ENCODE data around the gene SRSF7. TPM values are rescaled to one million over a fixed set of nuclear protein-coding genes. Genes with fewer than 3 reads are reported as not detected.

Gene SRSF7
- total RNA-seq, 1 experiment from 2014 or later, result 299 TPM

GRCh38 chr2:38750891-38751595, at the start of gene SRSF7 (continued):
- peak; percentile 98 for TF ChIP-seq RORB (CRISPR knock-in tag; IDR thresholded peaks at IDR 0.05)
- peak; percentile 96 for TF ChIP-seq FOXP1 (CRISPR knock-in tag; IDR thresholded peaks at IDR 0.05; ENCODE audit: borderline replicate concordance)
- TF ChIP-seq SMAD3 (CRISPR knock-in tag; IDR thresholded peaks at IDR 0.05; ENCODE audit: borderline replicate concordance), result peak; percentile 90
- TF ChIP-seq NR3C1 (CRISPR knock-in tag; conservative IDR thresholded peaks at IDR 0.05; ENCODE audit: low read depth), result peak; percentile 54; the same call in 1 of the 2 replicates
- no peak for TF ChIP-seq ZSCAN18 (CRISPR knock-in tag; IDR thresholded peaks at IDR 0.05)
- TF ChIP-seq ATF3 (CRISPR knock-in tag; conservative IDR thresholded peaks at IDR 0.05), result 0 out of 2 replicates have a peak, but pooled peaks have one; percentile 59
- peak; percentile 89; the same call in 1 of the 2 replicates for TF ChIP-seq OVOL2 (CRISPR knock-in tag; IDR thresholded peaks at IDR 0.05; ENCODE audit: borderline replicate concordance)
- peak; percentile 90 for TF ChIP-seq AR (CRISPR knock-in tag; IDR thresholded peaks at IDR 0.05)
- TF ChIP-seq MLX (CRISPR knock-in tag; IDR thresholded peaks at IDR 0.05), result 0 out of 2 replicates have a peak, but pooled peaks have one; percentile 71
- peak; percentile 80 for TF ChIP-seq FOXP4 (CRISPR knock-in tag; IDR thresholded peaks at IDR 0.05)
- peak; percentile 88; the same call in 1 of the 2 replicates for TF ChIP-seq CDX4 (CRISPR knock-in tag; IDR thresholded peaks at IDR 0.05; ENCODE audit: borderline replicate concordance)
- no peak for TF ChIP-seq ZNF512 (CRISPR knock-in tag; IDR thresholded peaks at IDR 0.05; ENCODE audit: borderline replicate concordance)
- TF ChIP-seq ETV6 (CRISPR knock-in tag; IDR thresholded peaks at IDR 0.05), result peak; percentile 97
- peak; percentile 86 for TF ChIP-seq PRRX2 (CRISPR knock-in tag; IDR thresholded peaks at IDR 0.05)
- TF ChIP-seq ZNF671 (CRISPR knock-in tag; IDR thresholded peaks at IDR 0.05), result peak; percentile 82
- TF ChIP-seq NFATC4 (CRISPR knock-in tag; IDR thresholded peaks at IDR 0.05), result peak; percentile 88
- peak; percentile 81; the same call in 1 of the 2 replicates for TF ChIP-seq ATF1 (CRISPR knock-in tag; IDR thresholded peaks at IDR 0.05)
- peak; percentile 69 for TF ChIP-seq HMGA2 (CRISPR knock-in tag; IDR thresholded peaks at IDR 0.05)
- TF ChIP-seq PRDM15 (CRISPR knock-in tag; IDR thresholded peaks at IDR 0.05), result no peak
- TF ChIP-seq CBFB (CRISPR knock-in tag; IDR thresholded peaks at IDR 0.05; ENCODE audit: low read depth), result peak; percentile 98
- TF ChIP-seq STAT6 (CRISPR knock-in tag; conservative IDR thresholded peaks at IDR 0.05; ENCODE audit: low read depth), result no peak
- peak; percentile 40; the same call in 1 of the 2 replicates for TF ChIP-seq KAT7 (CRISPR knock-in tag; IDR thresholded peaks at IDR 0.05; ENCODE audit: borderline replicate concordance)

Measured in WTC11 (cell line).